Measurements from ENCODE around the gene ARSB.

The ARSB gene
- long read RNA-seq, full-length matches to known transcripts, result 4 of 15 reads
- long read RNA-seq, partial matches to known transcripts, result 2 of 15 reads
- long read RNA-seq, other reads (novel, unspliced or antisense), result 9 of 15 reads

- Histone ChIP-seq H3K27ac (replicated peaks) (peak within 1 kb of the TSS; percentile 90), H3K4me3 (replicated peaks; ENCODE audit: insufficient read depth, low read length) (peak within 1 kb of the TSS; percentile 62), H3K27me3 (ENCODE audit: insufficient read depth, poor library complexity, severe bottlenecking) (no peaks in the 10 kb centered on the region)
- TF ChIP-seq REST (IDR thresholded peaks at IDR 0.05; ENCODE audit: insufficient replicate concordance, low read depth) (peak; percentile 21), SPI1 (IDR thresholded peaks at IDR 0.05; ENCODE audit: borderline replicate concordance, low read depth) (peak; percentile 77), GABPA (IDR thresholded peaks at IDR 0.05; ENCODE audit: low read depth) (no peak), POLR2AphosphoS5 (IDR thresholded peaks at IDR 0.05; ENCODE audit: low read depth) (peak; percentile 34; the same call in 1 of the 2 replicates)
- peak in 1 of 2 experiments; percentile 53 for DNase-seq (ENCODE audit: low read depth in 1 of 2, low spot score in 1 of 2)
Measured at GRCh38 chr5:78985116-78985724, at the start of gene ARSB. TSS of gene ARSB (minus strand) at chr5:78985310. CDS start at chr5:78985248, 62 bp downstream.

GRCh38 chr5:79032782-79033181 is 47.7 kb upstream of the ARSB start:
- no peaks in the 10 kb centered on the region for H3K27me3 ChIP-seq (ENCODE audit: insufficient read depth, poor library complexity, severe bottlenecking)
- TF ChIP-seq SPI1 (IDR thresholded peaks at IDR 0.05; ENCODE audit: borderline replicate concordance, low read depth) (no peak), GABPA (IDR thresholded peaks at IDR 0.05; ENCODE audit: low read depth) (no peak), POLR2AphosphoS5 (IDR thresholded peaks at IDR 0.05; ENCODE audit: low read depth) (no peak), CTCF (IDR thresholded peaks at IDR 0.05; ENCODE audit: insufficient read depth, low read length) (no peak), REST (IDR thresholded peaks at IDR 0.05; ENCODE audit: insufficient replicate concordance, low read depth) (no peak)
- no peak overlapping the region for H3K27ac ChIP-seq (replicated peaks)
- no peak for DNase-seq (ENCODE audit: low read depth in 1 of 2, low spot score in 1 of 2)
- H3K4me3 ChIP-seq (replicated peaks; ENCODE audit: insufficient read depth, low read length), result no peak overlapping the region

- DNase-seq (ENCODE audit: low read depth in 1 of 2, low spot score in 1 of 2), result no peak
- H3K27ac ChIP-seq (replicated peaks), result no peak overlapping the region
- TF ChIP-seq REST (IDR thresholded peaks at IDR 0.05; ENCODE audit: insufficient replicate concordance, low read depth), result no peak
- no peak for TF ChIP-seq POLR2AphosphoS5 (IDR thresholded peaks at IDR 0.05; ENCODE audit: low read depth)
- no peaks in the 10 kb centered on the region for H3K27me3 ChIP-seq (ENCODE audit: insufficient read depth, poor library complexity, severe bottlenecking)
- H3K4me3 ChIP-seq (replicated peaks; ENCODE audit: insufficient read depth, low read length), result no peak overlapping the region
Measured at GRCh38 chr5:79032031-79032695, 47.1 kb upstream of the ARSB start.

GRCh38 chr5:79031485-79031867 is 46.4 kb upstream of the ARSB start:
- no peak overlapping the region for H3K4me3 ChIP-seq (replicated peaks; ENCODE audit: insufficient read depth, low read length)
- no peaks in the 10 kb centered on the region for H3K27me3 ChIP-seq (ENCODE audit: insufficient read depth, poor library complexity, severe bottlenecking)
- DNase-seq (ENCODE audit: low read depth in 1 of 2, low spot score in 1 of 2), result no peak
- TF ChIP-seq CTCF (IDR thresholded peaks at IDR 0.05; ENCODE audit: insufficient read depth, low read length) (no peak), POLR2AphosphoS5 (IDR thresholded peaks at IDR 0.05; ENCODE audit: low read depth) (no peak), REST (IDR thresholded peaks at IDR 0.05; ENCODE audit: insufficient replicate concordance, low read depth) (no peak), SPI1 (IDR thresholded peaks at IDR 0.05; ENCODE audit: borderline replicate concordance, low read depth) (no peak), GABPA (IDR thresholded peaks at IDR 0.05; ENCODE audit: low read depth) (no peak)
- no peak overlapping the region for H3K27ac ChIP-seq (replicated peaks)
